Upper lobe of left lung (tissue), 4 donors: ENCODE results near the gene SYNPO.

Experiments
- EP300 ChIP-seq, 4 donors: sonication (generic); formaldehyde crosslinking; IDR thresholded peaks; one replicate each; pipeline ENCODE4 v1.5.1; 2017; ENCODE audit warnings: antibody characterized with exemption in 4 of 4, control low read depth in 2 of 4
- POLR2A ChIP-seq, 4 donors: fragments of 450-650 bp; IDR thresholded peaks; one replicate each; pipeline ENCODE4 v1.5.1; 2016 to 2017; ENCODE audit warnings: antibody characterized with exemption in 4 of 4, mild to moderate bottlenecking in 2 of 4
- POLR2AphosphoS5 ChIP-seq, 2 donors: sonication (generic); formaldehyde crosslinking; IDR thresholded peaks; one replicate each; pipeline ENCODE4 v1.5.1; 2017; ENCODE audit warnings: antibody characterized with exemption in 2 of 2
- TF ChIP-seq, protein P1 (sequence below), 6 experiments: fragments of 450-650 bp in 4 of 6; fragments of 200-600 bp in 2 of 6; sonication (generic) in 2 of 6; IDR thresholded peaks; one replicate each; pipeline ENCODE4 v1.5.1; 2016 to 2019; ENCODE audit warnings: antibody characterized with exemption in 6 of 6

GRCh38 chr5:150645070-150645700, 4.7 kb downstream of the SYNPO start:
- TF ChIP-seq, protein P1, sequence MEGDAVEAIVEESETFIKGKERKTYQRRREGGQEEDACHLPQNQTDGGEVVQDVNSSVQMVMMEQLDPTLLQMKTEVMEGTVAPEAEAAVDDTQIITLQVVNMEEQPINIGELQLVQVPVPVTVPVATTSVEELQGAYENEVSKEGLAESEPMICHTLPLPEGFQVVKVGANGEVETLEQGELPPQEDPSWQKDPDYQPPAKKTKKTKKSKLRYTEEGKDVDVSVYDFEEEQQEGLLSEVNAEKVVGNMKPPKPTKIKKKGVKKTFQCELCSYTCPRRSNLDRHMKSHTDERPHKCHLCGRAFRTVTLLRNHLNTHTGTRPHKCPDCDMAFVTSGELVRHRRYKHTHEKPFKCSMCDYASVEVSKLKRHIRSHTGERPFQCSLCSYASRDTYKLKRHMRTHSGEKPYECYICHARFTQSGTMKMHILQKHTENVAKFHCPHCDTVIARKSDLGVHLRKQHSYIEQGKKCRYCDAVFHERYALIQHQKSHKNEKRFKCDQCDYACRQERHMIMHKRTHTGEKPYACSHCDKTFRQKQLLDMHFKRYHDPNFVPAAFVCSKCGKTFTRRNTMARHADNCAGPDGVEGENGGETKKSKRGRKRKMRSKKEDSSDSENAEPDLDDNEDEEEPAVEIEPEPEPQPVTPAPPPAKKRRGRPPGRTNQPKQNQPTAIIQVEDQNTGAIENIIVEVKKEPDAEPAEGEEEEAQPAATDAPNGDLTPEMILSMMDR (IDR thresholded peaks at IDR 0.05) = no peak
- TF ChIP-seq POLR2AphosphoS5 (IDR thresholded peaks at IDR 0.05) (no peak), POLR2A (IDR thresholded peaks at IDR 0.05) (no peak), EP300 (IDR thresholded peaks at IDR 0.05) (no peak)
